Memory B cell (primary cell): ENCODE data around the gene CDX2.

ENCODE experiments used
- ATAC-seq: fragments of 150-1000 bp; cut with Tn5 transposase; 2 replicates; pipeline ENCODE4 v1.10.0; 2021; ENCODE audit warnings: low read depth, mild to moderate bottlenecking, moderate library complexity
- DNase-seq, 2 donors: peaks; one replicate each; pipeline ENCODE4 v3.0.0; 2022; ENCODE audit warnings: low spot score in 2 of 2
- H3K27ac Mint-ChIP-seq: one replicate; pipeline ENCODE4 v1.8.0; 2022; ENCODE audit warnings: mild to moderate bottlenecking, moderate library complexity, mixed read lengths
- H3K27me3 Mint-ChIP-seq: one replicate; pipeline ENCODE4 v1.8.0; 2022; ENCODE audit warnings: mixed read lengths
- H3K36me3 Mint-ChIP-seq: one replicate; pipeline ENCODE4 v1.8.0; 2022; ENCODE audit warnings: mild to moderate bottlenecking, mixed read lengths
- H3K4me1 Mint-ChIP-seq: one replicate; pipeline ENCODE4 v1.8.0; 2022; ENCODE audit warnings: mixed read lengths
- H3K4me3 Mint-ChIP-seq: one replicate; pipeline ENCODE4 v1.8.0; 2022; ENCODE audit warnings: mild to moderate bottlenecking, moderate library complexity, mixed read lengths
- H3K9me3 Mint-ChIP-seq: one replicate; pipeline ENCODE4 v1.8.0; 2022; ENCODE audit warnings: mixed read lengths

Gene CDX2

GRCh38 chr13:27911521-27911920, 57.6 kb downstream of the CDX2 start:
- peaks cover 2% of the 10 kb centered on the region for H3K4me1 Mint-ChIP-seq
- H3K36me3 Mint-ChIP-seq: no peaks in the 10 kb centered on the region
- no peak for DNase-seq
- H3K4me3 Mint-ChIP-seq: no peak overlapping the region
- H3K9me3 Mint-ChIP-seq: no peaks in the 10 kb centered on the region
- H3K27ac Mint-ChIP-seq: no peak overlapping the region
- H3K27me3 Mint-ChIP-seq: peaks cover 29% of the 10 kb centered on the region
- ATAC-seq: no peak
